Measurements from ENCODE around the gene ETFA. TPM values are rescaled to one million over a fixed set of nuclear protein-coding genes. Genes with fewer than 3 reads are reported as not detected.
A peak's percentile ranks its signal among the peaks of the same experiment; 100 is the strongest.
"Not testable (repeated sequence)": the region's sequence is repeated elsewhere in the genome, so short reads cannot be mapped to it uniquely, and the experiment has no call there.

Gene ETFA
- total RNA-seq, 1 experiment from 2014 or later: 164 TPM

GRCh38 chr15:76320012-76320411 is 8.7 kb upstream of the ETFA start:
- Mint-ChIP-seq H3K36me3 (ENCODE audit: insufficient read depth, unreplicated experiment) (no peaks in the 10 kb centered on the region), H3K4me3 (ENCODE audit: unreplicated experiment) (no peak overlapping the region), H3K9me3 (ENCODE audit: unreplicated experiment) (no peaks in the 10 kb centered on the region), H3K27me3 (ENCODE audit: insufficient read depth, unreplicated experiment) (no peaks in the 10 kb centered on the region), H3K27ac (ENCODE audit: low read depth, unreplicated experiment) (no peak overlapping the region), H3K4me1 (ENCODE audit: insufficient read depth, unreplicated experiment) (no peaks in the 10 kb centered on the region)
- no TSS peak for BruUV-seq (replicated peaks)
- ChIA-PET POLR2A (no interaction called here), CTCF (interaction anchor here (0.8 to 1.1 kb wide), 2 partner anchors 10 to 155 kb away, joined by 3 to 4 read pairs; no protein-coding TSS in a partner anchor)
- TF ChIP-seq CTCF (IDR thresholded peaks at IDR 0.05; ENCODE audit: unreplicated experiment): no peak
- no peak for DNase-seq (ENCODE audit: unreplicated experiment)
- intact Hi-C loops (cut with micrococcal nuclease): no loop called here

GRCh38 chr15:76313731-76314130 is 2.5 kb upstream of the ETFA start:
- ChIA-PET CTCF (interaction anchor here (1.1 kb wide), 1 partner anchor 16 kb away, joined by 4 read pairs; no protein-coding TSS in a partner anchor), POLR2A (interaction anchor here (0.6 to 1.8 kb wide), 3 partner anchors 10 to 117 kb away, joined by 3 to 6 read pairs (median 4); no protein-coding TSS in a partner anchor)
- Mint-ChIP-seq H3K36me3 (ENCODE audit: insufficient read depth, unreplicated experiment) (no peaks in the 10 kb centered on the region), H3K9me3 (ENCODE audit: unreplicated experiment) (no peaks in the 10 kb centered on the region), H3K4me3 (ENCODE audit: unreplicated experiment) (no peak overlapping the region), H3K27ac (ENCODE audit: low read depth, unreplicated experiment) (no peak overlapping the region), H3K4me1 (ENCODE audit: insufficient read depth, unreplicated experiment) (peaks cover 17% of the 10 kb centered on the region), H3K27me3 (ENCODE audit: insufficient read depth, unreplicated experiment) (no peaks in the 10 kb centered on the region)
- intact Hi-C loops (cut with micrococcal nuclease): no loop called here
- no peak for TF ChIP-seq CTCF (IDR thresholded peaks at IDR 0.05; ENCODE audit: unreplicated experiment)
- no TSS peak for BruUV-seq (replicated peaks)
- no peak for DNase-seq (ENCODE audit: unreplicated experiment)

GRCh38 chr15:76313175-76313567 is 1.9 kb upstream of the ETFA start:
- intact Hi-C loops (cut with micrococcal nuclease); H3K4me3 Mint-ChIP-seq (ENCODE audit: unreplicated experiment); H3K9me3 Mint-ChIP-seq (ENCODE audit: unreplicated experiment); BruUV-seq (replicated peaks); H3K27me3 Mint-ChIP-seq (ENCODE audit: insufficient read depth, unreplicated experiment); H3K36me3 Mint-ChIP-seq (ENCODE audit: insufficient read depth, unreplicated experiment); DNase-seq (ENCODE audit: unreplicated experiment): not testable (repeated sequence)
- Mint-ChIP-seq H3K27ac (ENCODE audit: low read depth, unreplicated experiment) (peak overlapping the region; percentile 3), H3K4me1 (ENCODE audit: insufficient read depth, unreplicated experiment) (peaks cover 21% of the 10 kb centered on the region)
- POLR2A ChIA-PET: interaction anchor here (0.6 to 1.8 kb wide), 4 partner anchors 10 to 618 kb away, joined by 3 to 6 read pairs (median 4); partner anchors contain the start of gene RCN2
- CTCF ChIA-PET: interaction anchor here (0.7 to 1.1 kb wide), 3 partner anchors 16 to 61 kb away, joined by 3 to 4 read pairs (median 3); no protein-coding TSS in a partner anchor

- no peaks in the 10 kb centered on the region for H3K36me3 Mint-ChIP-seq (ENCODE audit: insufficient read depth, unreplicated experiment)
- POLR2A ChIA-PET: interaction anchor here (0.6 to 1.8 kb wide), 4 partner anchors 11 to 619 kb away, joined by 4 to 11 read pairs (median 5); partner anchors contain the start of gene RCN2
Observed at GRCh38 chr15:76312540-76313174, 1.4 kb upstream of the ETFA start.

More at GRCh38 chr15:76312540-76313174, 1.4 kb upstream of the ETFA start:
- TF ChIP-seq CTCF (IDR thresholded peaks at IDR 0.05; ENCODE audit: unreplicated experiment): no peak
- peak overlapping the region; percentile 3 for H3K27ac Mint-ChIP-seq (ENCODE audit: low read depth, unreplicated experiment)
- CTCF ChIA-PET: interaction anchor here (0.7 to 1.1 kb wide), 3 partner anchors 17 to 61 kb away, joined by 3 to 4 read pairs (median 3); no protein-coding TSS in a partner anchor
- DNase-seq (ENCODE audit: unreplicated experiment): peak; percentile 47
- peak overlapping the region; percentile 76 for H3K4me3 Mint-ChIP-seq (ENCODE audit: unreplicated experiment)
- H3K9me3 Mint-ChIP-seq (ENCODE audit: unreplicated experiment): no peaks in the 10 kb centered on the region
- H3K27me3 Mint-ChIP-seq (ENCODE audit: insufficient read depth, unreplicated experiment): no peaks in the 10 kb centered on the region
- intact Hi-C loops (cut with micrococcal nuclease): no loop called here
- H3K4me1 Mint-ChIP-seq (ENCODE audit: insufficient read depth, unreplicated experiment): peaks cover 24% of the 10 kb centered on the region
- no TSS peak for BruUV-seq (replicated peaks)

Data from MCF 10A (cell line).